Tibial nerve (tissue), 4 donors: ENCODE data around the gene DCLK2.

Experiments
- EP300 ChIP-seq, 2 donors: sonication (generic); formaldehyde crosslinking; IDR thresholded peaks; one replicate each; pipeline ENCODE4 v1.6.1; 2017; ENCODE audit warnings: antibody characterized with exemption in 2 of 2, mild to moderate bottlenecking in 1 of 2
- TF ChIP-seq, protein P1 (sequence below), 5 experiments: fragments of 200-600 bp in 3 of 5; fragments of 450-650 bp in 2 of 5; sonication (generic) in 3 of 5; IDR thresholded peaks; one replicate each; pipeline ENCODE4 v1.5.1; 2016 to 2019; ENCODE audit warnings: antibody characterized with exemption in 5 of 5, mild to moderate bottlenecking in 3 of 5, moderate library complexity in 2 of 5

DNA sequence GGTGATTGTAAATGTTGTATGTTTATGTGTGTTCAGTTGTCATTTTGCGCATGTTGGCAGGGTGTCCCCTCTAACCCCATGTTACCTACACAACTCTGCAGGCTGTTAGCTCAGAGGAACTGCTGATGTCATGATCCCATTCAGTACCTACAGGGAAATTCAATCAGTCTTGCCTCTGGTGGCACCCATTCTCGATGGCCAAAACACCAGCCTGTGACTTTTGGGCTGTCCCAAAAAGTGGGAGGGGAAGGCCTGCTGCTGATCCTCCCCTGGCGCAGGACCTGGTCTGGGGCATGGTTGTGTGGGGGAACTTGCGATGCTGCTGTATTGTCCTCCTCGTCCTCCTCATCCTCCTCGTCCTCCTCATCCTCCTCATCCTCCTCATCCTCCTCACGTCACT is 174.5 kb downstream of the DCLK2 start:
- TF ChIP-seq EP300 (IDR thresholded peaks at IDR 0.05) = no peak
- TF ChIP-seq, protein P1, sequence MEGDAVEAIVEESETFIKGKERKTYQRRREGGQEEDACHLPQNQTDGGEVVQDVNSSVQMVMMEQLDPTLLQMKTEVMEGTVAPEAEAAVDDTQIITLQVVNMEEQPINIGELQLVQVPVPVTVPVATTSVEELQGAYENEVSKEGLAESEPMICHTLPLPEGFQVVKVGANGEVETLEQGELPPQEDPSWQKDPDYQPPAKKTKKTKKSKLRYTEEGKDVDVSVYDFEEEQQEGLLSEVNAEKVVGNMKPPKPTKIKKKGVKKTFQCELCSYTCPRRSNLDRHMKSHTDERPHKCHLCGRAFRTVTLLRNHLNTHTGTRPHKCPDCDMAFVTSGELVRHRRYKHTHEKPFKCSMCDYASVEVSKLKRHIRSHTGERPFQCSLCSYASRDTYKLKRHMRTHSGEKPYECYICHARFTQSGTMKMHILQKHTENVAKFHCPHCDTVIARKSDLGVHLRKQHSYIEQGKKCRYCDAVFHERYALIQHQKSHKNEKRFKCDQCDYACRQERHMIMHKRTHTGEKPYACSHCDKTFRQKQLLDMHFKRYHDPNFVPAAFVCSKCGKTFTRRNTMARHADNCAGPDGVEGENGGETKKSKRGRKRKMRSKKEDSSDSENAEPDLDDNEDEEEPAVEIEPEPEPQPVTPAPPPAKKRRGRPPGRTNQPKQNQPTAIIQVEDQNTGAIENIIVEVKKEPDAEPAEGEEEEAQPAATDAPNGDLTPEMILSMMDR (IDR thresholded peaks at IDR 0.05) = no peak
